ENCODE data around the gene CTSA. TPM values are rescaled to one million over a fixed set of nuclear protein-coding genes. Genes with fewer than 3 reads are reported as not detected.

The CTSA gene
- total RNA-seq, 1 donor from 2014 or later, result 49.0 TPM

DNA sequence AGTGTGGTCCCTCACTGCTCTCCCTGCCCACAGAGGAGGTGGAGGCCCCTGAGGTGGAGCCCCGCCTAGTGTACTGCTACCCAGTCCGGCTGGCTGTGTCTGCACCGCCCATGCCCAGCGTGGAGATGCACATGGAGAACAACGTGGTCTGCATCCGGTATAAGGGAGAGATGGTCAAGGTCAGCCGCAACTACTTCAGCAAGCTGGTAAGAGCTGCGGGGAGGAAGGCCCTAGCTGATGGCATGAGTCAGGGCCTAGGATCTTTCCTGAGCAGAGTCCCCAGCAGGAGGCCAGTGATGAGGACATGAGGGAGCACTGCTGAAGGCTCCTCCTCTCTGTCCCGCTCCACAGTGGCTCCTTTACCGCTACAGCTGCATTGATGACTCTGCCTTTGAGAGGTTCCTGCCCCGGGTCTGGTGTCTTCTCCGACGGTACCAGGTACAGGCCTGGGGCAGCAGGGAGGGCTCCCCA is 54.6 kb downstream of the CTSA start:
- no peaks in the 10 kb centered on the region for H3K27me3 Mint-ChIP-seq (ENCODE audit: low read depth)
- H3K4me3 Mint-ChIP-seq (ENCODE audit: low read depth), result no peak overlapping the region
- intact Hi-C loops (cut with micrococcal nuclease), result no loop called here
- H3K36me3 Mint-ChIP-seq (ENCODE audit: low read depth), result peaks cover 68% of the 10 kb centered on the region
- no peak overlapping the region for H3K27ac Mint-ChIP-seq
- no peaks in the 10 kb centered on the region for H3K9me3 Mint-ChIP-seq
- peaks cover 10% of the 10 kb centered on the region for H3K4me1 Mint-ChIP-seq (ENCODE audit: low read depth)
- no peak for DNase-seq (ENCODE audit: low spot score)

DNA sequence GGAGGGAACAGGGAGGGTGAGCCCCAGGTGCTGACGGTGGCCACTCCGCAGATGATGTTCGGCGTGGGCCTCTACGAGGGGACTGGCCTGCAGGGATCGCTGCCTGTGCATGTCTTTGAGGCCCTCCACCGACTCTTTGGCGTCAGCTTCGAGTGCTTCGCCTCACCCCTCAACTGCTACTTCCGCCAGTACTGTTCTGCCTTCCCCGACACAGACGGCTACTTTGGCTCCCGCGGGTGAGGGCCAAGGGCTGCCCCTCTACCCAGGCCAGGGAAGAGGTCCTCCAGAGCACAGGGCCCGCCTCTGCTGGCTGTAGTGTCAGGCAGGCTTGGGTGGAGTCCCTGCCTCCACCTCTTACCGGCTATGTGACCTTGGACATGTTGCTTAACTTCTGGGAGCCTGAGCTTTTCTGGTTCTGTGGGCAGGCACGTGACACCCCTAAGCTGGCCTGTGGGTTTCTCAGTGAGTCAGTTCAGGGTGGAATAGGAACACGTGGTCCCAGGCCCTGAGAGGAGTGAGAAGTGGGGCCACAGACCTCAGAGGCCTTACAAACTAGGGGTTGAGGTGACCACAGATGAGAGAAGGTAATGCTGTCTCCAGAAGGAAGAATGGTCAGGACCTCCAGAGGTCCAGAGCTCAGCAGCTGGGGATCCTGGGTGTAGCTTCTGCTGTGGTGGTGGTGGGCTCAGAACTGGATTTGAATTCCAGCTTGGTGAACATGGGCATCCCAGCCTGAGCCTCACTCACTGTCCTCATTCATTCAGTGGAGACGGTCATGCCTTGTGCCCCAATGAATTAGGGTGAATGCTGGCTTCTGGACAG is 55.2 kb downstream of the CTSA start:
- H3K36me3 Mint-ChIP-seq (ENCODE audit: low read depth), result peaks cover 69% of the 10 kb centered on the region
- peak overlapping the region; percentile 51 for H3K27ac Mint-ChIP-seq
- H3K4me3 Mint-ChIP-seq (ENCODE audit: low read depth), result no peak overlapping the region
- no peaks in the 10 kb centered on the region for H3K9me3 Mint-ChIP-seq
- DNase-seq (ENCODE audit: low spot score), result no peak
- no peaks in the 10 kb centered on the region for H3K27me3 Mint-ChIP-seq (ENCODE audit: low read depth)
- intact Hi-C loops (cut with micrococcal nuclease), result no loop called here
- H3K4me1 Mint-ChIP-seq (ENCODE audit: low read depth), result peaks cover 10% of the 10 kb centered on the region

GRCh38 chr20:45947110-45947866 is 56.2 kb downstream of the CTSA start:
- Mint-ChIP-seq H3K27me3 (ENCODE audit: low read depth) (no peaks in the 10 kb centered on the region), H3K4me3 (ENCODE audit: low read depth) (no peak overlapping the region), H3K9me3 (no peaks in the 10 kb centered on the region), H3K27ac (no peak overlapping the region), H3K36me3 (ENCODE audit: low read depth) (peaks cover 78% of the 10 kb centered on the region), H3K4me1 (ENCODE audit: low read depth) (peaks cover 10% of the 10 kb centered on the region)
- DNase-seq (ENCODE audit: low spot score), result no peak
- intact Hi-C loops (cut with micrococcal nuclease), result no loop called here

- peaks cover 71% of the 10 kb centered on the region for H3K36me3 Mint-ChIP-seq (ENCODE audit: low read depth)
- DNase-seq (ENCODE audit: low spot score), result no peak
- no peaks in the 10 kb centered on the region for H3K9me3 Mint-ChIP-seq
- peaks cover 10% of the 10 kb centered on the region for H3K4me1 Mint-ChIP-seq (ENCODE audit: low read depth)
- intact Hi-C loops (cut with micrococcal nuclease), result no loop called here
- H3K27ac Mint-ChIP-seq, result no peak overlapping the region
- H3K27me3 Mint-ChIP-seq (ENCODE audit: low read depth), result no peaks in the 10 kb centered on the region
- no peak overlapping the region for H3K4me3 Mint-ChIP-seq (ENCODE audit: low read depth)
These were observed 57.2 kb downstream of the CTSA start for GRCh38 chr20:45948261-45948733.

Other genes with a start within 250 kb of the CTSA start
- gene WFDC11, start 221.1 kb upstream of the CTSA start, total RNA-seq, result not detected in 2 replicates
- not detected in 2 replicates for gene WFDC13, start 189.3 kb upstream of the CTSA start, total RNA-seq
- gene WFDC10B, start 186.3 kb upstream of the CTSA start, total RNA-seq, result not detected in 2 replicates
- not detected in 2 replicates for gene SPINT4, start 169.0 kb upstream of the CTSA start, total RNA-seq
- gene WFDC3, start 99.5 kb upstream of the CTSA start, total RNA-seq, result 0.39 TPM in 1 of 2 replicates, not detected in the other
- 30.7 and 35.2 TPM in 2 replicates for gene DNTTIP1, start 99.4 kb upstream of the CTSA start, total RNA-seq
- gene UBE2C, start 78.7 kb upstream of the CTSA start, total RNA-seq, result 142 and 145 TPM in 2 replicates
- gene TNNC2, start 64.0 kb upstream of the CTSA start, total RNA-seq, result 0.28 TPM in 1 of 2 replicates, not detected in the other
- 1.5 and 2.0 TPM in 2 replicates for gene SNX21, start 57.5 kb upstream of the CTSA start, total RNA-seq
- 28.0 and 29.1 TPM in 2 replicates for gene ACOT8, start 33.9 kb upstream of the CTSA start, total RNA-seq
- gene ZSWIM3, start 33.7 kb upstream of the CTSA start, total RNA-seq, result 6.2 and 6.3 TPM in 2 replicates
- gene ZSWIM1, start 10.1 kb upstream of the CTSA start, total RNA-seq, result 9.3 and 10.3 TPM in 2 replicates
- gene SPATA25, start 3.7 kb upstream of the CTSA start, total RNA-seq, result 0.60 and 1.1 TPM in 2 replicates
- 2.0 and 3.3 TPM in 2 replicates for gene NEURL2, start 127 bp upstream of the CTSA start, total RNA-seq
- 5.5 TPM in 2 replicates for gene PLTP, start 20.8 kb downstream of the CTSA start, total RNA-seq
- gene PCIF1, start 43.3 kb downstream of the CTSA start, total RNA-seq, result 27.5 and 28.6 TPM in 2 replicates
- 35.7 and 36.1 TPM in 2 replicates for gene ZNF335, start 80.9 kb downstream of the CTSA start, total RNA-seq
- gene MMP9, start 117.6 kb downstream of the CTSA start, total RNA-seq, result 0.16 TPM in 1 of 2 replicates, not detected in the other
- 0.73 TPM in 1 of 2 replicates, not detected in the other for gene SLC12A5, start 137.9 kb downstream of the CTSA start, total RNA-seq
- gene NCOA5, start 198.6 kb downstream of the CTSA start, total RNA-seq, result 27.5 and 28.7 TPM in 2 replicates
- gene CD40, start 227.0 kb downstream of the CTSA start, total RNA-seq, result 0.25 and 0.91 TPM in 2 replicates

Measured in activated T-helper 2 cell treated with anti-CD3 and anti-CD28 coated beads, Interferon-gamma antibody, Interleukin-2, Interleukin-4, amounts not matched to agents 10 μg/mL and 5 μg/mL and 100 μg/mL, durations not matched to agents 14 hours and 24 hours and 36 hours (primary cell).